Esophagus muscularis mucosa (tissue), 3 donors: ENCODE data around the gene PDHB.

Experiments
- POLR2A ChIP-seq: fragments of 450-650 bp; IDR thresholded peaks from one replicate; pipeline ENCODE4 v1.6.1; 2017; ENCODE audit warnings: antibody characterized with exemption, moderate library complexity, mild to moderate bottlenecking, low read depth
- POLR2AphosphoS5 ChIP-seq, 2 donors: sonication (generic); formaldehyde crosslinking; IDR thresholded peaks; one replicate each; pipeline ENCODE4 v1.6.1; 2017; ENCODE audit warnings: antibody characterized with exemption in 2 of 2
- TF ChIP-seq, protein P1 (sequence below), 3 experiments: fragments of 200-600 bp in 2 of 3; fragments of 450-650 bp in 1 of 3; sonication (generic) in 2 of 3; IDR thresholded peaks; one replicate each; pipeline ENCODE4 v1.5.1; 2017 to 2019; ENCODE audit warnings: antibody characterized with exemption in 3 of 3, mild to moderate bottlenecking in 2 of 3, moderate library complexity in 1 of 3

- TF ChIP-seq POLR2AphosphoS5 (IDR thresholded peaks at IDR 0.05): no peak
- TF ChIP-seq, protein P1, sequence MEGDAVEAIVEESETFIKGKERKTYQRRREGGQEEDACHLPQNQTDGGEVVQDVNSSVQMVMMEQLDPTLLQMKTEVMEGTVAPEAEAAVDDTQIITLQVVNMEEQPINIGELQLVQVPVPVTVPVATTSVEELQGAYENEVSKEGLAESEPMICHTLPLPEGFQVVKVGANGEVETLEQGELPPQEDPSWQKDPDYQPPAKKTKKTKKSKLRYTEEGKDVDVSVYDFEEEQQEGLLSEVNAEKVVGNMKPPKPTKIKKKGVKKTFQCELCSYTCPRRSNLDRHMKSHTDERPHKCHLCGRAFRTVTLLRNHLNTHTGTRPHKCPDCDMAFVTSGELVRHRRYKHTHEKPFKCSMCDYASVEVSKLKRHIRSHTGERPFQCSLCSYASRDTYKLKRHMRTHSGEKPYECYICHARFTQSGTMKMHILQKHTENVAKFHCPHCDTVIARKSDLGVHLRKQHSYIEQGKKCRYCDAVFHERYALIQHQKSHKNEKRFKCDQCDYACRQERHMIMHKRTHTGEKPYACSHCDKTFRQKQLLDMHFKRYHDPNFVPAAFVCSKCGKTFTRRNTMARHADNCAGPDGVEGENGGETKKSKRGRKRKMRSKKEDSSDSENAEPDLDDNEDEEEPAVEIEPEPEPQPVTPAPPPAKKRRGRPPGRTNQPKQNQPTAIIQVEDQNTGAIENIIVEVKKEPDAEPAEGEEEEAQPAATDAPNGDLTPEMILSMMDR (IDR thresholded peaks at IDR 0.05): no peak
- TF ChIP-seq POLR2A: no peak
Observed at GRCh38 chr3:58421004-58421403, 12.6 kb downstream of the PDHB start.
